Fibroblast of skin of back (primary cell): ENCODE results near the gene BCOR.

Source experiments
- DNase-seq: peaks from one replicate; pipeline ENCODE4 v3.0.0-alpha.2; 2013

The BCOR gene

GRCh38 chrX:40016749-40017148 lies 81.0 kb downstream of the BCOR start:
- DNase-seq, result no peak

DNA sequence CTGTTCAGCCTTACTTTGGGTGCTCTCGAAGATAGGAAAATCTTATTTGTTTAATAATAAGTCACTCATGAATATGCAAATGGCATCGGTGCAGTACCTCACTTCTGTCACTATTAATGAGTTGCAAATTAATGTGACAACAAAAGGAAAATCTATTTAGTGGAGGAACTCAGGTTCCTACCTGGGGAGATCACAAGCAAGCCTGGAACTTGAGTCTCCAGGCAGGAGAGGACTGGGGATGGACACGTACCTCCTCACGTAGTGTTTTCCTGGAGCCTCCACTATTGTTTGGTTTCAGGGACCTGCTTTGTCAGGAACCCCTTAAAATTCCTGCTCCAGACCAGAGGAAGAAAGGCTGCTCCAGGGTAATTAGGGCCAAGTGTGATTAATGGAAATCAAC lies 82.1 kb downstream of the BCOR start:
- no peak for DNase-seq

GRCh38 chrX:40013266-40014195 lies 84.2 kb downstream of the BCOR start:
- DNase-seq, result peak; percentile 52

DNA sequence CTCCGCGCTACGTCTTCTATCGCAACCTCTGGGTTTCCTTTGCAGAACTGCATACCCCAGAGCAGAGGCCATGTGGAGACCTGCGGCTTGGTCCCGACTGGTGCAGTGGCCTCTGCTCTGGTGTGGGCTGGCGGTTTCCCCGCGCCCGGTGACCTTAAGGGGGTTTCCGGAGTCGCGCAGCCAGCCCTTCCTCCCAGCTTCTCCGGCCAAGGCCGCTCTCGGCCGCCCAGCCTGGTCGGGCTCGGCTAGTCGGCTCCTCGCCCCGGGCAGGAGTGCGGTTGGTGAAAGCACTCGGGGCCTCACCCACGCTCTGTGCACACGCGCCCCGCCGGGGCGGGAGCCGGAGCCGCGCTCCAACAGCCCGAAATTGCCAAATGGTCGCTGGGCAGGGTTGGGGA lies 84.9 kb downstream of the BCOR start:
- DNase-seq, result no peak

DNA sequence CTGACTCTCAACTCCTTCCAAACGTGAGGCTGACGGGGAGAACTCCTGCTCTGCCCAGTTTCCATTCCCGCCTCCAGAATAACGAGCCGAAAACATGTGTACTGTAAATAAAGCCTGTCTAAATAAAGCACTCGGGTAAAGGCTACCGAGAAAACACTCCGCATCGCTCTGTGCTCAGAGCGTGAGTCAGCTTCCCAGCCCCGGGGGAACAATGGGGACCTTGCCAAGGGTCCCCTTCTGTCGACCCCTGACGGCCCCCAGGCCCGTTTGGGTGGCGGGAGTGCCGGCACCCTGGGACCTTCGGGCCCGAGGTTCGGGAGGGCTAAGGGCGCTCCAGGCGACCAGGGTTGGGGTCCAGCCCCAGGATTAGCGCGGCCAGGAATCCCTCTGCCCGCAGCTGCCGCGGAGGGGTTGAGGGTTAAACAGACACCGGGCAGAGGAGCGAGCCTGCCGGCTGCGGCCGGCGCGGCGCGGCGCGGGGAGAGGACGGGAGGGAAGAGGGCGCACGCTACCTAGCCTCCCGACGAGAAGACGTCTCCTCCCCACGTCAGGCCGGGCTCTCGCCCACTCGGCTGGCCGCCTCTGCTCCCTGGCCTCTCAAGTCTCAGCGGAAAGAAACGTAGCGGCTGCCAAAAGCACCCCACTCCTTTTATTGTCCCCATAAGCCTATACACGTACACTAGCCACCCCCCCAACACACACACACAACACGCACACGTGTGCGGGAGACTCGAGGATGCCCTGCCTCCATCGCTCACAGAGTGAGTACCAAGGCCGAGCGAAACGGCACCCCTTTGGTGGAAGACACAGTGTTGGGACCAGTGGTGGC lies 85.5 kb downstream of the BCOR start:
- no peak for DNase-seq

DNA sequence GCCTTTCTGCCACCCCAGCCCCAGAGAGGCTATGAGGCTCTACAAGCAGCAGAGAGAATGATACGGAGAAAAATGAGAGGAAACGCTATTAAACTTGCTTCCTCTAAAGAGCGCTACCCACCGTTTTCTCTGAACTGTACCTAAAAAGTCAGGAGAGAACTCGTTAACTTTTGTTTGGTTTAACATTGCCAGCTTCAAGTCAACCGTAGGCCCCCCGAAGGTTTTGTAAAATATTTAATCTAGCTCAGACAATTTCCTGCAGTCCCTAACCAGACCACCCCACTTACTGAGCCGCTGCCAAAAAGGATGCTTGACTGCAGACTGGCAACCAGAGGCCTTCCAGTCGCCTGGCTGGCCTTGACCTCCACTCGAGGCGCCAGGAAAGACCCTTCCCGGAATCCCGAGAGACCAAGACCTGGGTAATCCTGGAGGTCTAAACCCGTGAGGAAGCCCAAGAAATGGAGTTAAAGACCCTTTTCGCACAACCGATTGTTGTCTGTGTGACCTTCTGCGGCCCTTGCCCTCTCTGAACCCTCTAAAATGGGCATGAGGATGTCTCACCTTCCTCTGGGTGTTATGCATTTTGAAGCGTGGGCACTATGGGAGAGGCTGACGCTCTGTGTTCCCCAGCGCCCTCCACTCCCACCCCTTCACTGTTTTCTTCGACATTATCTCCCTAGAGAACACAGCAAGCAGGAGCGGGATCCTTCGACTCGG lies 86.3 kb downstream of the BCOR start:
- DNase-seq, result no peak

DNA sequence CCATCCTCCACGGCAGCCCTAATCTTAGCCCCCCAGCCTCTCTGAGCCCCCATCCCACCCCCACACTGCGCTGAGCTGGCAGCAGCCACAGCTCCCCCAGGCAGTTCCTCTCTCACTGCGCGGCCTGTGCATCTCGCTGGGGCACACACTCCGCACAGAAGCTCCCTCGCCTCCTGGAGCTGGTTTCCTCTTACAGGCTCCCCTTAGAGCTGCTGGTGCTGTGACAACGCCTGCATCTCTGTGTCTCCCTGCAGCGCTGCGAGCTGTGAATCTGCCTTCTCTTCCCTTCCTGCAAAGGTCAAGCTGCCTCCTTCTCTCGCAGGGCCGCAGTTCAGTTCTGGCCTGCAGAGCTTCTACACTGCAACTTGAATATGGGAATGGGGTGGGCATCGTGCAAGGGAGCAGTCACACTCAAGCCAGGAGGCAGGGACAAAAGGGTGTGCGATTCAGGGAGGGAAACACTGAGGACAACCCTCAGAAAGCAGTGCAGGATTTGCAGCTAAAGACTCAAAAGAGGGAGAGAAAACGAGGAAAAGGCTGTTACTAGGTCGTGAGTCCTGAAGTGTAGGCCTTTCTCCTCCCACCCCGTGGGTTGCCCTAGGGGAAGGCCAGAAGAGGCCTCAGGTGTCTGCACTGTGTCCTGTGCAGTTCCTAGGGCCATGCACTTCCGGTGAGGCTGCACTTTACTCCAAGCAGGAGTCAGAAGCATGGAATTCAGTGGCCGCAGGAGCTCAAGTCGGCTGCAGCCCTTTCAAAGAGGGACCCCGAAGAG lies 87.0 kb downstream of the BCOR start:
- DNase-seq, result no peak

GRCh38 chrX:40009890-40010289 lies 87.9 kb downstream of the BCOR start:
- no peak for DNase-seq

DNA sequence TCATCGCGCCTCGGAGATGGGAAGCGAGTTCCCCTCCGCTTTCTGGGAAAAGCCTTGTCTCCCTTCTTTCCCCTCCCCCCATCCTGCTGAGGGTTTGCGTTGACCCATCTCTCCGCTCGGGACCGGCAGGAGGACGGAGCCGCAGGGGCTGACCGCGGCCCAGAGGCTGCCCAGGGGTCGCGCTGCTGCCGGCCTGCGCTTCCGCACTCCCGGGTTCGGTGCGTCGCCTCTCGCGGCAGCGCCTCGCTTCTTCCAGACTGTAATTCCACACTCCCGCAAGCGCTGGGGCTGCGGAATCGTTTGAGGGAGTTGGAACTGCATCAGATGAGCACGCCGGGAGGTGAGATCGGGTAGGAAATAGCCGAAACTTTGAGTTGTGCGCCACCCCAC lies 88.3 kb downstream of the BCOR start:
- no peak for DNase-seq

DNA sequence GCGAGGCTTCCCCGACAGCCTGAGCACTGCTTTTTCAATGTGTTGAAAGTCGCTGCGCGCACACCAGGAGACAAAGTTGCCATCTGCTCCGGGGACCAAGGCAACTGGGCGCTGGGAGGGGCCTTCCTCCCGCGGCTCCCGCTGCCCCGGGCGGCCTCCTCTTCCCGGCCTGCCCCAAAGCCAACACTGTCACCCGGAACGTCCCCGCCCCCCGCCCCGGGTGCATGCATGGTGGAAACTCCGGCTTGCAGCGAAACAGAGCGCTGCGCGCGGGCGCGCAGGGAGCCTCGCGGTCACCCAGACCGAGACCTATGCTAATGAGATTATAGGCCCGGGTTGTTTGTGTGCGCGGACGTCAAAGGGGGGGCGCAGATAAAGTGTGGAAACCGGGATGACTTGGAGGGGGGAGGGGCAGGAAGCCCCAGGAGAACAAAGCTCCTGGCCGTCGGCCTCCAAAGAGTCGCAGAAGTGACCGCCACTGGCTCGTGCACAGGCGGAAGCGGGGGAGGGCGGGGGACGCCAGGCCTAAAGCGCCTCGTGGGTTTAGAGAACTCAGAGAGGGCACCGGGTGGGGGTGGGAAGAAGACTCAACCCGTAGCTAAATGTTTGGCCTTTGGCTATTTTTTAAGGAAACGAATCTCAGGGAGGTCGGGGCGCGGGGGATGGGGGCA lies 88.8 kb downstream of the BCOR start:
- peak; percentile 44 for DNase-seq

DNA sequence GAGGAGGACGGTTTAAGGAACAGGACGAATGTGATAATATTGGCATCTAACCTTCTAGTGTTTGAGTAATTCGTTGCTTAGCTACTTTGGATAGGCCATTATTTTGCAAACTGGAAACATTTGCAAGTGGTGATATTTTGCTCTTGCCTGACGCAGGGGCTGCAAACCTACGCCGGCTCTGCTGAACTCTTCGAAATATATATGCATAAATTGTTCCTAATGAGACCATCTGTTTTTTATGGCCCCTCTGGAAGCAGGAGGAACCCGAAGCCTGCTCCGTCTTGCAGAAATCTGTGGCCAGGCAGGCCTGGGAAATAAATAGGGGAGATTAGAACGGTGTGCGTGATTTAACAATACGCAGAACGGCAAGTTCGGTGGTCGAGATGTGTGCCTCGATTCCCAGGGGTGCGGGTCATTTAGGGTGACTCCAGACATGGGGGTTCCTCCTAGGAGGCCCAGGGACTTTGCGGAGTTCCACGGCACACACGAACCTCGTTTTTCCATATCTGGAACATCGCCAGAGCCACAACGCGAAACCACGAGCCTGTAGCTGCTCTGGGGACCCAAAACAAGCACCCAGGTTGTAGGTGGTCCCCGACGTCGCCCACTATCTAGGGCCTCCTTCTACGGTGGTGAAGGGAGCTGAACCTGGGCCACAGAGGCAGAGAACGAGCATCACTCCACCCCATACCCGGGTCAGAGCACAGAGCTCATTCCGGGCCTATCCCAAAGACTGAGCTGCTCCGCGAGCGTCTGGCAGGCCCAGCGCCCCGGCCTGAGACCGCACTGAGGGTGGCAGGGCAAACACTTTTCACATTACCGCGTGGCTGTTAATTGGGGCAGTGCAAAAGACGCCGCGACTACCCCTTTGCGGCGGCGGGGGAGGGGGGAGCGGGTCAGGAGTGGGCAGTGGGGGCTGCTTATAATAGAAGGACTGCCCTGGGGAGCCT lies 89.7 kb downstream of the BCOR start:
- DNase-seq, result no peak

- no peak for DNase-seq
Observed at GRCh38 chrX:40007131-40007755, 90.5 kb downstream of the BCOR start.

GRCh38 chrX:40006106-40007017 lies 91.4 kb downstream of the BCOR start:
- no peak for DNase-seq

DNA sequence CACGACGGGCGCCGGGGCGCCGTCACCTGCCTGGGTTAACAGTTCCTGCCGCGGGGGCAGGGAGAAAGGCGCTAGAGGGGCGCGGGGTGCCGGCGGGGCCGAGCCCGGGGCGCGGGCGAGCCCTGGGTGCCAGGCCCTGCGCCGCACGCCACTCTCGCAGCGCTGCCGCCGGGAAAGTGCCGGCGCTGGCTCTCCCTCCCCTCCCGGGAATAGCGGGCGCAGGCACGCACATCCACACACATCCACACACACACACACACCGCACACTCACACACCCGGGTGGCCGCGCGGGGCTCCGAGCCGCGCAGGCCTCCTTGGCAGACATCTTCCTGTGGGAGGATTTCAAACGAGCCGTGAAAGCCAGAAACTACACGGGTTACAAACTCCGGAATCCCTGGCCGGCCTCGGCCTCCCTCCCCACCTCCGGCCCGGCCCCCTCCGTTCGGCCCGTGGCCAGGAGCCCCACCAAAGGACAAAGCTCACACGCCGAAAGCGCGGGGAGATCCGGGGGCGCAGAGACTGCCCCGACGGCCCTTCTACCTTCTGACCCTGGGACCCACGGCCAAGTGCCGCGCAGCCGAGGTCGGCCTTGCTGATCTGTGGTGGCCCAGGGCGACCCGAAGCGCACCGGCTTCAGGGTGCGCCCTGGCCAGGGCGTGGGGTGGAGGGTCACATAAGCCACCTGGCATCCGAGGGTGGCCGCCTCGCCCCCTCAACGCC lies 92.3 kb downstream of the BCOR start:
- no peak for DNase-seq

GRCh38 chrX:40004921-40005291 lies 92.9 kb downstream of the BCOR start:
- no peak for DNase-seq

DNA sequence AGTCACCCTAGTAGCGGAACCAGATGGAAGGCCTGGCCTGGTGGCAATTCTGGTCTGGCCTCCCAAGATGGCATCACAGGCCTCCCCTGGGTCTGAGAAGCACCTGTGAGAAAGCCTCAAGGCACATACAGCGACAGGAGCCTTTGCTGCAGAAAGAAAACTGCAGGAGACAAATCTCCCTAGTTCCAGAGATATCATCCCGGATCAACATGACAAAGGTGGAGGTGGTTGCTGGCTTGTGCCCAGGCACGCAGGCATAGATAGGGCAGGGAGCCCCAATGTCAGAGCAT lies 93.6 kb downstream of the BCOR start:
- no peak for DNase-seq

DNA sequence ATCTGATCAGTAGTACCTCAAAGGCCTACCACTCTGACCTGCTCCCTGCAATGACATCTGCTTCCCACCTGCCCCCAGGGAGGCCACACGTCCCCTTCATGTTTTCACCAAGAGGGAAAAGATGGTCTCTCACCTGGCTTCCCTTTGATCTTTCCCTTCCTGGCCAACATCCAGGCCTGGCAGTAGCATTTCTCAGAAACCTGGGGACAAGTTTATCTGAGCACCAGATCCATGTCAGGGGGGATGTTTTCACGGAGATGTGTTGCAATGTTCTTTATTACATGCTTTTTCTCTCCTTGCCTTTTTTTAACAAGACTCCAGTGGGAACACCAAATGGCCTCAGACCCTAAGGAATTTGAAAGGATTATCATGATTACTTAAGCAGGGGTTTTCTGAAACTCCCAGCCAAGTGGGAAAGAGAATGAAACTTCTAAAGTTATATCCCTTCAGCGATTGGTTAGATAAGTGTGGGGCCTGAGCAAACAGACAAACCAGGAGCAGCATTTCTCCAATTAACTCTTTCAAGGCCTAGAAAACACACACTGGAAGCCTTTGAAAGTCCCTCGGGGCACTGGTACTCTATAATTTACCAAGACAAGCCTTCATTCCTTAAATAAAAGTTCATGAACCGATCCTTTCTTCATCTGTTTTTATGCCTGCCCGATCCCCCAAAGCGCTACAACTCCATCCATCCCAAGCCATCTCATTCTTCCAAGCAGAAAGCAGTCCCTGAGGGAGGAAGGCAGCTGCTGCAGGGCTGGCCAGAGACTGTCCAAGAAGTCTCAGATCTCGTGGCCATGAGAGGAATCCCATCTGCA lies 94.1 kb downstream of the BCOR start:
- DNase-seq, result no peak

DNA sequence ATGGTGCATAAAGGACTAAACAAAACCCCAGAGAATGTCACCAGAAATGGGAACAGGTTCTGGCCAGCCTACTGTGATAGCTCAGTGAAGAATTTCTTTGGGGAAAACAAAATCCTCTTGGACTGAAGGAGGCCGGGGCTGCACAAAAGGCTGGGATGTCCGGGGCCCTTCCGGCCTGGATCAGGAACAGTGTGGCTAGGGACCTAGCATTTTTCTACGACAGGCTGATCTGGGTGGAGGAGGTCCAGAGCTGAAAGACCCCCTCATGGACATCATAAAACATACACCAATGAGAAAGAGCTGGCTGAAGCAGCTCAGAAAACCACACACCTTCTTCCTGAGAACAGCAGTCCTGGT lies 94.7 kb downstream of the BCOR start:
- DNase-seq, result no peak
